ENCODE measurements around the gene RTN4R.

Gene RTN4R

DNA sequence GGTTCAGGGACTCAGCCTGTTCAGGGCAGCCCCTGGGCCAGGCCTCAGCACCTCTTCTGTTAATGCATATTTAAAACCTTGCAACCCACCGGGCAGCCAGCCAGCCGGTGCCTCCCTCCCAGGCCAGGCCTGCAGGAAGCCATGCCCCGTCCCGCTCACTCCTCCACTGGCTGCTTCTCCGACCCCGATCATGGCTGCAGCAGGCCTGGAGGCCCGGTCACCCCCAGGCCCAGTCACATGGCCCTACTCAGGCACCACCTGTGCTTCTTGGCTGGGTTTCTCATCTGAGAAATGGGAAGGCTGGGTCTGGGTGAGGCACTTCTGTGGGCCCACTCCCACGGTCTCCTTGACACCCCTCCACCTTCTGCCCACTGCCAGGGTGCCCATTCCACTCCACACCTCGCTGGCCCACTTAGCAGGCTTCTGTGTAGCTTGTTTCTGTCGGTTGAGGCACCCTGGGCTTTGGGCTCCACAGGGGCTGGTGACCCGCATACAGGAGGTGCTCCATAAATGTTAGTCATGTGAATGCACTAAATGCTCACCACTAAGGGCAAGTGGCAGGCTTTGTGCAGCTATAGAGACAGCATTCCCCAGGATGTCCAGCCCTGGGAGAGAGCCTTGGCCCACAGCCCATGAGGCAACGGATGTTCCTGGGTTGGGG lies 11.4 kb downstream of the RTN4R start:
- no peak for DNase-seq

DNA sequence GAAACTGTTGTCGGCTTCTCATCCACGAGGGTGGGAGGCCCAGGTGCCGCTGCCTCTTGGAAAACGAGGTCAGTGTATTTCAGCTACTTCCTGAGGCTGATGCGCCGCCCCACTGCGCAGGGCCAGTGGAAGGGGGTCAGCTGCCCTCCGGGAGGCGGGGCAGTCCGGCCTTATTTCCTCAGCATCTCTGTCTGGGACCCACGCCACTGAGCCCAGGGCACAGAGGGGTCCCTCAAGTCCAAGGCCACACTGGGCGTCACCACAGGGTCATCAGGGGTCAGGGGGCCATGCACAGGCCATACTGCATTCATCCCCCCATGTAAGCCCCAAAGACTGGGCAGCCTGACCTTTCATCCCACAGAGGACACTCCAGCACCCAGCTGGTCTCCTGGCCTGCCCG lies 12.1 kb downstream of the RTN4R start:
- DNase-seq: no peak

- DNase-seq: no peak
Observed at GRCh38 chr22:20254975-20255946, 12.9 kb downstream of the RTN4R start.

DNA sequence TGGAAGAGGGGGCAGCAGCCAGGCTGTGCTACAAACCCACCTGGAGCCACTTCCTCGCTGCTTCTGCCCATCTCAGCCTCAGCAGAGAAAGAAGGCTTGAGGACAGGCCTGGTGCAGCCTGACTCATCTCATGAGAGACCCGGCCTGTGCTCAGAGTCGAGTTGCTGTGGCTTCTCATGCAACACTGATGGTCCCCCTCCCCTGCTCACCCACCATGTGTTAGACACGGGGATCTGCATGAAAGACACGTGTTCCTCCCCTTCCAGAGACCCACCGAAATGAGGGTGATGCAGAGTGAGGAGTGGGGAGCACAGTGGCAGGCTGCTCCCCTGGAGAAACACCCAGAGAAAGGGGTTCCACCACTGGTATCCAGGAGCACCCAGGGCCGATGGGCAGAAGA lies 15.0 kb downstream of the RTN4R start:
- DNase-seq: no peak

DNA sequence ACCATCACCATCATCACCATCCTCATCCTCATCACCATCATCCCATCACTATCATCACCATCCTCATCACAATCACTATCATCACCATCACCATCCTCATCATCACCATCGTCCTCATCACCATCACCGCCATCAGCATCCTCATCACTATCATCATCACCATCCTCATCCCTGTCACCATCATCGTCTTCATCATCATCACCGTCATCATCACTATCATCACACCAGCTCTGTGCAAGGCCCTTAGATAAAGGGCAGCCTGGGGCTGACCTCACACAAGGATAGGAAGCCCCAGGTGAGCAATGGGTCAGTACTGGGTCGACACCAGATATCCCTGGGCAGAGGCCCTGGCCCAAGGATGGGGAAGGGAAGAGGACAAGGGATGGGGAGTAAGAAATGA lies 16.1 kb downstream of the RTN4R start:
- DNase-seq: no peak

GRCh38 chr22:20251491-20251890 lies 16.6 kb downstream of the RTN4R start:
- no peak for DNase-seq

DNA sequence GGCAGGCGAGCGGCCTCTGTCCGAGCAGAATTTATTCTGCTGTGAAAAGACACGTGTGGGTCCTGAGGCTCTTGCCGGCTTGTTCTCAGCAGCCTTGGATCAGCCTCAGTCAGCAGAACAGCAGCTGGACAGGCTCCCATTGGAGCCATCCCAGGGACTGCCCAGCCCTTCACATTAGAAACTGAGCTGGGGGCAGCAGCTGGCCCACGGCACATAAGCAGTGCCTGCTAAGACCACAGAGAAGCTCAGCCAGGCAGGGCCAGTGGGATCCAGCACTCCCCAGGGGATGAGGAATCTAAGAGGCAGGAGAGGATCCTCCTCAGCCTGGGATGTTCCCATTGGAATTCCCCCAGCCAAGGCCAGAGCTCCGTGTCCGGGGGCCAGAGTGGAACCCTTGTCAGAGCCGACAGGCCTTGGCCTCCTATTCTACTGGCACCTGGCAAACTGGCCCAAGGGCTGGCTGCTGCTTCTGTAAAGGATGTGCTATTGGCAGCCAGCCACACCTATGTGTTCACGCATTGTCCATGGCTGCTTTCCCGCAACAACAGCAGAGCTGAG lies 18.2 kb downstream of the RTN4R start:
- no peak for DNase-seq

DNA sequence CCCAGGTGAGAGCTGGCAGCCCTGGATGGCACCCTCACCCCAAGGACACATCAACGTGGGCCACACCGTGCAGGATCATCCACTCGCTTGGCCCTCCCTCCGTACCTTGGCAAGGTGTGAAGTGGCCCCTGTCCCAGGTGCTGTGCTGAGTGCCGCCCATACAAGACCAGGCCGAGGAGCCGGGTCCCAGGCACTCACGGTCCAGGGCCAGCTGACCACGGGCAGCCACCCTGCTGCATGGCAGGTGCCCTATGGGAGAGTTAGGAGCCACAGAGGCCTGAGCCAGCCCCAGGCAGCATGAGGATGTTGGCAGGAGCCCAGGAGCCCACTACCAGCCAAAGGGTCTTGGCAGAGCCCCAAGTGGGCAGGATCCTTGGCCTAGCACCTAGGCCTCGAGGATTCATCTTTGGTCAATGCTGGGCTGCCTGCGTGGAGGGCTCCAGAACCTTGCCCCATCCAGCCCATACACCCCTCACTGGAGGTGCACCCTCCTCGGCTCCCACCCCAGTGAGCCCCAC lies 19.6 kb downstream of the RTN4R start:
- DNase-seq: no peak

GRCh38 chr22:20247608-20248171 lies 20.4 kb downstream of the RTN4R start:
- DNase-seq: no peak

DNA sequence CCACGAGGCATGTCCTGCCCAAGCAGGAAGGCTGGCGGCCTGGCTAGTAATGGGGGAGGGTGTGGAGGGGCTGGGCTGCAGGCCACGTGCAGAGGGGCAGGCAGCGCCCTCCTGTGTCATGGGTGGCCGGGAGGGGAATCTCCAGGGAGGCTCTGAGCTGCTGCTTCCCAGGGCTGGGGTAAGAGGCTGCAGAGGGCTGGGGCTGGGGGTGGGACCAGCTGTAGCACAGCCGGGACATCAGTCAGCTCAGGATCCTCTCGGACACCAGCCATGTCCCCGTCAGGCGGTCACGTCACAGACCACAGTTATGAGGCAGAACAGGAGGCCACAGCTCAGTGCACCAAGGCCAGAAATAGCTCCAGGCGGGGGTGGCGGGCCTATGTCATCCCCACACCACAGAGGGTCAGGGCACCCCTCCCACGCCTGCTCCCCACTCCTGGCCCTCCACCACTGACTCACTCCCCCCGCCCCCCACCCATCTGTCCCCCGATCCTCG lies 21.1 kb downstream of the RTN4R start:
- DNase-seq: no peak

GRCh38 chr22:20246368-20247009 lies 21.6 kb downstream of the RTN4R start:
- DNase-seq: no peak

DNA sequence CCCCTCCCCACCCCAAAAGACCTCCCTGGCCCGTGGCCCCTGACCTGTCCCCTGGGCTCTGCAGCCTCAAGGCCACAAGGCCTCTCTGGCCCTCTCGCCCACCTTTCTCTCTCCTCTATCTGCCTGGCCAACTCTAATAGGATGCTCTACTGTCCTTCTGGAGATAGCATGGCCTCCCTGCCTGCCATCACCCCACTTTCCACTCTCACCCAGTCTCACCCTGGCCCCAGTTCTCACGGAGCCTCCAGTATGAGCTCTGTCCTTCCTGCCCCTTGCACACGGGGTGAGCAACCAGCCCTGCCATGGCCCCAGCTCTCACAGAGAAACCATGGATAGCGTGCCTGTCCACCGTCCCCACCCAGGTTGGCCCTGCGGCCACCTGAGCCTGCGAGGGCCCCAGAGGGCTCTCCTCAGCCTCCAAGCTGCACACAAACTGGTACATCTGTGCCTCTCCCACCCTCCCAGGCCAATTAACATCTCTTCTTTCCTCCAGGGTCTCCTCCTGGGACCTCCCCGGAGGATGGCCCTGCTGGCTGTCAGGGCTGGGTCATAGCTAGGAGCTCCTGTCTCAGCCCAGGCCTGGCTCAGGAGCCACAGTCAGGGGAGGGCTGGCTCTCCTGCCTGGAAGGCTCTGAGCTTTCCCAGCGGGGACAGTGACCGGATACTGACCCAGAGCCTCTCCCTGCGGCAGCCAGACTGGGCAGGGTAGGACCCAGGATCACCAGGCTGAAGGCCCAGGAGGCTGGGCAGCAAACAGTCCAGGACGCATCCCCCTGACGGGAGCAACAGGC lies 22.3 kb downstream of the RTN4R start:
- no peak for DNase-seq

DNA sequence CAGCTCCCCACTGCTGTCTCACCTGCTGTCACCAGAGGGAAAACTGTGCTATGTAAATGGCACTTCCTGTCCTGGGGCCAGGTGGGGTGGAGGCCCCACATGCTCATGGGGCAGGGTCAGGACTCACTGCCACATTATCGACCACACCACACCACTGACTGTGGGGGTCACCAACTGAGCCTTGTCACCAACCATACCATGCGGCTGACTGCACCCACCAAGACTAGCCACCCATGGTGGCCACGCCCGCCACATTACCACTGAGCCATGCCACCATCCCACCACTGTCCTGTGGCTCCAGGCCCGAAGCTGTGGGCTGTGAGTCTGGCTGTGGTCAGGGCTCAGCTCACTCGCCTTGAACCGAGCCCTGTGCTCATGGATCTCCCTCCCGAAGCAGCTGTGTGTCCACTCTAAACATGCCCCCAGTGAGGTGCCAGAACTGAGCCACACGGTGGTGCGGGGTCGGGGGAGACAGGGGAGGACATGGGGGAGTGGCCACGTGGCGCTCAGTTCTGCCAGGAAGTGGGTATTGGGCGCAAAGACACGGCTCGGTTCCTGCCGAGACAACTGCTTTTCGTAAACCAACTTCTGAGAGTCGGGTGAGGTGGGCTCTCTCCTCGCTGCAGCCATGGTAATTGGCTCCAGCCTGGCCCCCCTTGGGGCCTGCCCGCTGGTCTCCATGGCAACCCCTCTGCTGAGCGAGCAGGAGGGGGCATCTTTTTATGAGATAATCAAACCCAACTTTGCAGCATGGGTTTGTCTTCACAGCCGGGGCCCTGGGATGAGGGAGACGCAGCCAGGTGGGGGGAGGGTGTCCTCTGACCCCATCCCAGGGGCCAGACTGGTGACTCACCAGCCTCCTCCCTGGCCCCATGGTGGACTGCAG lies 23.2 kb downstream of the RTN4R start:
- peak in 2 of 4 experiments; percentile 28 to 37 for DNase-seq

DNA sequence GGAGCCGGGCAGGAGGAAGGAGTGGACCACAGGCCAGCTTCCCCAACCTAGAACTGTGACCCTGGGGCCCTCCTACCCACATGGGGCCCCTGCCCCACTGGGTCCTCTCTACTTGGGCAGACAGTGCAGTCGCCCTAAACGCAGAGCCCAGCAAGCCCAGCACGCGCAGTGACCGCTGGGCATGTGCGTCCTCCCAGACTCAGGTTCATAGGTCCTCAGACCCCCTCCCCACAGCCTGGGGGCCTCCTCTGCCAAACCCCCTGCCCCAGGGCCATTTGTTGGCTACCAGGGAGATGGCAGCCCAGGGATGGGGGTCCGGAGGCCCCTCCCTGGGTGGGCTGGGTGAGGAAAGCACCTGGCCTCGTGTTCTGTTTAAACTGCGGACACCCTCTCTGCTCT lies 23.9 kb downstream of the RTN4R start:
- DNase-seq: no peak

DNA sequence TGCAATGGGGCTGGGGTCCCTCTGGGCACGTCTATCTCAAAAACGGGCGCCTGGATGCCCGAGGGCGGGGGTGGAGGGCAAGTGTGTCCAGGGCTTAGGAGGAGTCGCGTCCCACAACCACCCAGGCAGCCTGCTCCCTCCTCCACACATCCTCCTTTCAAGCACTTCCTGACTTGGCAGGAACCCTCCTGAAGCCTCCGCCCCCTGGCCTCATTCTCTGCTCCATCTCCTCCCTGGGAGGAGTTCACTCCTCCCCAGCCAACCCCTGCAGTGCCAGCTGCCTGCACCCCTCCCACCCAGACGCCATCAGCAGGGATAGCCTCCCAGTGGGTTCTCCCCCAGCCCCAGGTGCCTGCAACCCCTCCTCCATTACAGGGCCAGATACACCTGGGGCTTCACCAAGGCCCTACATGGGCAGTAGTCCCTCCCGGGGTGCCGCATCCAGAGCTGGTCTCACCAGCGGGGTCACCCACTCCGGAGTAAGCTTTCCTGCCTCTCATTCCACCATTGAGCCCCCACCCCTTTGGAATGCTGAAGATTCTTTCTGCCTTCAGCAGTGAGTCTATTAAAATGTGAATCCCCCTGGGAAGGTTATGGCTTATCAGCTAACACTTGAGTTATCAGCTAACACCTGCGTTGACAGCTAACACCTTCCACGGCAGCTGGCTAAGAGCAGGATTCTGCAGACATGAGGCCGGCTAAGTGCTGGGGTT lies 24.4 kb downstream of the RTN4R start:
- no peak for DNase-seq

DNA sequence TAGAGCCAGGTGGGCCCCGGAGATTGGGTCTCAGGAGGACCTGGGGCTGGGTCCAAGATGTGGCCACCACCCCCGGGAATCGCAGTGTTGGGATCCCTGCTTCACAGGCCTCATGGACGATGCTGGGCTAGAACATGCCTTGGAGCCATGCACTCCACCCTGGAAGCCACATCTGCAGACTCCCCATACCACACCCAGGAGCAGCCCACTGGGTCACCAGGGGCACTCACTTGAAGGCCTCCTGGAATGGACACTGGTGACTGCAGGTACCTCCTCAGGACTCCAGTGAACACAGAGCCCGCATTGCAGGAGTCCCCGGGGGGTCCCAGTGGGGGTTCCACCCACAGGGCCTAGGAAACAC lies 25.0 kb downstream of the RTN4R start:
- no peak for DNase-seq

DNA sequence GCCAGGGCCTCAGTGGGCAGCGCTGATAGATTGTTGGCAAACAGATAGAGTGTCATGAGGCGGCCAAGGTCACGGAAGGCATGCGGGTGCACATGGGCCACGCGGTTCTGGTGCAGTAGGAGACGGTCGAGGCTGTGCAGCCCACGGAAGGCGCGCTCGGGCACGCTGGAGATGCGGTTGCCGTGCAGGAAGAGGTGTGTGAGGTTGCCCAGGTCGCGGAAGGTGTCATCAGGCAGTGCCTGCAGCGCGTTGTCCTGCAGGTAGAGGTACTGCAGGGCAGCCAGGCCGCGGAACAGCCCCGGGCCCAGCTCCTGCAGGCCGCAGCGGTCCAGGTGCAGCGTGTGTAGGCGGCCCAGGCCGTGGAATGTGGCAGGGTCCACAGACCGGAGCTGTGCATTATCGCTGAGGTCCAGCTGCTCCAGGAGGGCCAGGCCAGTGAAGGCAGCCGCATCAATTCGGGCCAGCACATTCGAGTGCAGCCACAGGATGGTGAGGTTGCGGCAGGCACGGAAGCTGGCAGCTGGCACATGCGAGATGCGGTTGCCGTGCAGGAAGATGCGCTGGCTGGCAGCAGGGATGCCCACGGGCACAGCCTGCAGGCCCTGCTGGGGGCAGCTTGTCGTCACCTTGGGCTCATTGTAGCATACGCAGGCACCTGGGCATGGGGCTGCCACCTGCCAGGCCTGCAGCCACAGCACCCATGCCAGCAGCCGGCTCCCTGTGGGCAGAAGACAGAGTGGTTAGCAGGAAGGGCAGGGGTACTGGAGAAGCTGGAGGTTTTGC lies 25.5 kb downstream of the RTN4R start:
- DNase-seq: no peak

DNA sequence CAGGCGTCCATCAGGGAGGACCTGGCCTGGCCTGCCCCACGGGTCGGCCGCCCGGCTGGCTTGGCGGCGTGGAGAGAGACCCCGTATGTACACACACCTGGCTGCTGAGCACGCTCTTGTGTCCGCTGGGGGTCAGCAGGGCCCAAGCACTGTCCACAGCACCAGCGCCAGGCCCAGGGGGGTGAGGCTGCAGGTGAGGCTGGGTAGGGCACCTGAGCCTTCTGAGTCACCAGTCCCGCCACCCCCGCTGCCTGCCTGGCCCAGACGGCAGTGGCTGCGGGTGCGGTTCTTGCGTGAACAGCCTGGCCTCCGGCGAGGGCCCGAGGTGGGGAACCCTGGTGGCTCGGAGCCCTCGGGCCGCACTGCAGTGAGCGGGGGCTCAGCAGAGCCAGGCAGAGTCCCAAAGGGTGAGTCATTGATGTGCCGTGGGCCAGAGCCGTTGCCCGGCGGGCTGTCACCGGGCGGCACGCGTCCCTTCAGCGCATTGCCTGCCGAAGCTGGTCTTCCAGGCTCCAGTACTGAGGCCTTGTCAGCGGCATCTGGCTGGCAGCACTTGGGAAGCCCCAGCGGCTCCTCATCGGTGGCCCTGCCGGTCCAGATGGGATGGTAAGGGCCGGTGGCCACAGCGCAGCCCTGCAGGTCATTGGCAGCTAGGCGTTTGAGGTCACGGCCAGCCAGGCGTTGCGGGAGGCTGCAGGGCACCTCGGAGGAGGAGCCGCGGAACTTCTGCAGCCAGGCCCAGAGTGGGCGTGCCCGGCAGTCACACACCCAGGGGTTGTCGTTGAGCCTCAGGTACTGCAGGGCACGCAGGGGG lies 26.3 kb downstream of the RTN4R start:
- no peak for DNase-seq

All from activated CD4-positive, CD25-positive, alpha-beta regulatory T cell (primary cell).